Activated CD4-positive, alpha-beta T cell treated with anti-CD3 and anti-CD28 coated beads, Interleukin-2, Interleukin-4, amounts not matched to agents 100 ng/mL and 50 ng/mL, durations not matched to agents 16 hours and 8 hours (primary cell): Measurements from ENCODE around the gene KIRREL2.
"Not testable (repeated sequence)": the region's sequence is repeated elsewhere in the genome, so short reads cannot be mapped to it uniquely, and the experiment has no call there.

Experiments
- DNase-seq: peaks from one replicate; pipeline ENCODE4 v3.0.0-alpha.2; 2020; ENCODE audit warnings: low spot score

Gene KIRREL2

GRCh38 chr19:35856546-35857149 is at the start of gene KIRREL2:
KIRREL2 (plus strand) TSS chr19:35856911; CDS start chr19:35857120, 209 bp downstream.
- DNase-seq = no peak

GRCh38 chr19:35807633-35808032 is 49.1 kb upstream of the KIRREL2 start:
- DNase-seq = no peak

DNA sequence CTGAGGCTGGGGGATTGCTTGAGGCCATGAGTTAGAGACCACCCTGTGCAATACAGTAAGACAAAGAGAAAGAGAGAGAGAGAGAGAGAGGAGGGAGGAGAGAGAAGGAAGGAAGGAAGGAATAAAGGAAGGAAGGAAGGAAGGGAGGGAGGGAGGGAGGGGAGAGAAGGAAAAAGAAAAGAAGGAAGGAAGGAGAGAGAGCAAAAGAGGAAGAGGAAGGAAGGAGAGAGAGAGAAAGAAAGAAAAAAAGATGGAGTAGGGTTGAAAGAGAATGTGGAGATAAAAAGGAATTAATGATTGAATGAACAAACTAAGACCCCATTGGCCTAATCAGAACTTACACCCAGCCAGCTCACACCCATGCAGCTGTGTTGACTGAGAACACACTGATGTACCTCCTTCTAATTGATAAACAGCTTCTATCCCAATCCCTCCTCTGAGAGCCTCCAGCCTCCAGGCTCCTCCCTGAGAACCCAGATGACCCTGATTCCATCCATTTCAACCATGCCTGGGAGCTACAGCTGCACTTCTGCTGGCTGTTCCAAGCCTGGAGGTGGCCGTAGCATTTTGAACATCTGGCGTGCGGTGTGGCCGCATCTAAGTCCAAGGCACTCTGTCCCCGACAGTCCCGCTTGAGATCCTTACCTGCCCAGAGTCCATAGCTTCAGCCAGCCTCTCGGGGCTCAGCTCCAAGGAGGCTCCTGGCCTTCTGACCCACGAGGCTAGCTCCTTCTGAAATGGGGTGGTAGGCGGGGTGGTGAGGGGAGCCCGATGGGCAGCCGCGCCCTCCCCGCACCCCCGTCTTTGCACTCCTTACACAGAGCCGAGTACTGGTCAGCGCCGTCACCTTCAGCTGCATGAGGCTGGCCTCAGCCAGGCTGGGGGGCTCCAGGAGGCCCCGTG is 45.1 kb upstream of the KIRREL2 start:
- DNase-seq = no peak

DNA sequence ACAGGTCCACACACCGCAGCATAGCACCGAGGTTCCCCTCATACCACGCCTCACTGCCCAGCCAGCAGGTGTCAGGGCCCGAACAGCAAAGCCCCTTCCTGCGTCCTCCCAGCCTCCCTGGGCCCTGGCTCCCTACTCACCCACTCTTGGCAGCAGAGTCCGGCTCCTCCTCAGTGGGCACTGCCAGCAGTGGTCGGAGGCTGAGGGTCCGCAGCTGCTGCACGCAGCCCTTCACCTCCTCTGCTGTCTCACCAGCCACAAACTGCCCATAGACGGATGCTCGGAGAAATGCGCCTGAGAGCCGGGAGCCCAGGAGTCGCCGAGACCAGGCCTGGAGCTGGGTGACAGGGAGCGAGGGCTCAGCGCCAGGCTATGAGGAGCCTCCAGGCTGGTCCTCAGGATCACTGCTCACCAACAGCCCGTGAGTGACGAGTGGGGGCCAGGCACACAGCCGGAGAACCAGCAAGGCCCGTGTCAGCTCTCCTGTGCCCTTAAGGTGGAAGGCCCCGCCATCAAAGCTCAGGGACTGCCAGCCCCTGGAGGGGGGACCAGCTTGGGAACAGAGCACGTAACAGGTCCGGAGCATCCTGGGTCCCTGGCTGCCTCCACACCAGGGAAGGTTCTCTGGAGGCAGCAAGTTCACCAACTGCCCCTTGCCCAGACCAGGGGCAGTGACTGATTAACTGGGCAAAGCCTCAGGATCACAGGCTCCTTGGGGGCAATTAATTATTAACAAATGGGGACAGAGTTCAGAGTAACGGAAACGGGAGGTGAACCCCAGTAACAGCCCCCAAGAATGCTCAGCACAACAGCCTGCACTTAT is 44.3 kb upstream of the KIRREL2 start, which contains the start of gene PRODH2:
PRODH2 (minus strand) TSS at position 626 of the 823 bp plus-strand sequence; CDS start at position 586, 40 bp downstream.
- no peak for DNase-seq

GRCh38 chr19:35813043-35813890 is 43.4 kb upstream of the KIRREL2 start:
- no peak for DNase-seq

- no peak for DNase-seq
Observed at GRCh38 chr19:35816262-35816661, 40.4 kb upstream of the KIRREL2 start.

DNA sequence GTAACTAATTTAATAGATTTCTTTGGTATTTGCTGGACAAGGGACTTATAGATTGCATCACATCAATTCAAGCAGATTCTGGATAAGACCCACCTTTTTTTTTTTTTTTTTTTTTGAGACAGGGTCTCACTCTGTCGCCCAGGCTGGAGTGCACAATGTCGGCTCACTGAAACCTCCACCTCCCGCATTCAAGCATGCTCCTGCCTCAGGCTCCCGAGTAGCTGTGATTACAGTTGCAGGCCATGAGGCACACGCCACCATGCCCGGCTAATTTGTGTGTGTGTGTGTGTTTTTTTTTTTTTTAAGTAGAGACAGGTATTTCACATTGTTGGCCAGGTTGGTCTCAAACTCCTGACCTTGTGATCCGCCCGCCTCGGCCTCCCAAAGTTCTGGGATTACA is 39.9 kb upstream of the KIRREL2 start:
- no peak for DNase-seq

DNA sequence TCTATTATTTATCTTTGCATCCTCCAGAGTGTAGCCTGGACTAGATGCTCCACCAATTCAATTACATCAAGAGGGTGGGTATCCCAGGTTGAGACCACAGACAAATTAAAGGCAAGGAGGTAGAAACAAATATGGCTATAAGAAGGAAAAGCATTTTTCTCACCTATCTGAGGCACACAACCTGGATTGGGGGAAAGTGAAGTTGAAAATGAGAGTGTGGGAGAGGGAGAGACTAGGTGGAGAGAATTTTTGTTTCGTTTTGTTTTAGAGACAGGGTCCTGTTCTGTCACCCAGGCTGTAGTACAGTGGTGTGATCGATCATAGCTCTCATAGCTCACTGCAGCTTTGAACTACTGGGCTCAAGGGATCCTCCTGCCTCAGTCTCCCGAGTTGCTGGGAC is 38.3 kb upstream of the KIRREL2 start:
- no peak for DNase-seq

DNA sequence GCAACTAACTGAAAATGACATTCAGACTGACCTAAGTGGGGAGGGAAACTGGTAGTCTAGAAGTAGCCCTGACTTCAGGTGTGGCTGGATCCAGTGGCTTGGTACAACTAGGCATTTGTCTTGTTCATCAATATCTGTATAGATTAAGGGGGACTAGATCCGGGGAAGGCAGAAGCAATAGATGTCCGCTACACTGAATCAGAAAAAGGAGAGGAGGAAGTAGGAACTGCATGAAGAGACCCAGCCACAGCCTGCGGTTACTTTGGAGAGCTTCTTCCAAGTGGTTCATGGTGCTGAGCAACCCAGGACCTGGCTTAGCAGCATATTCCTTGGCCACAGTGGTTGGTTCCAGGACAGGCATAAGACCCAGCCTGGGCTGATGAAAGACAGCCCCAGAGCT is 34.1 kb upstream of the KIRREL2 start:
- DNase-seq = no peak

GRCh38 chr19:35824150-35824549 is 32.6 kb upstream of the KIRREL2 start:
- DNase-seq = no peak

DNA sequence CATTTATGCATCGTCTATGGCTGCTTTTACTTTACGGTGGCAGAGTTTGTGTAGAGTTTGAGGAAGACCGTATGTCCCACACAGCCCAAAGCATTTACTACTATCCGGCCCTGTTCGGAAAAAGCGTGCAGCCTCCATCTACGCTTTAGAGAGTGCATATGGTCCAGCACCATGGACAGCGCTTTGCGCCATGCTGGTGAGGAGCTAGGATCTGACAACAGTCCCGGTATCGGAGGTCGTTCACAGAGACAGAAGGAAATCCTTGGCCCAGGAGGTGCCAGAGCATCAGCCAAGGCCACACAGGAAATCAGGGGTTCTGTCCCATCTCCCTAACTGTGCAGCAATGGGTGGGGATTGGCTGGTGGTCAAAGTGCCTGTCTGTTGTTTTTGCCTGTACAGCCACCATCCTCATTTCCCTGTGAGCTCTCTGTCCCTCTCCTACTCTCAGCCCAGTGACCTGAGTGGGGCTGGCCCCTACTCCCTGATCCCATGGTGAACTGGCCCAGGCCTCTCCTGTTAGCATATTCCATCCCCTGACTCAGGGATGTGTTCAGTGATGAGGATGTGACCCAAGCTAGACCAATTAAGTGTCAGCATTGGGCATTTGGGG is 27.9 kb upstream of the KIRREL2 start:
- DNase-seq = peak; percentile 40

DNA sequence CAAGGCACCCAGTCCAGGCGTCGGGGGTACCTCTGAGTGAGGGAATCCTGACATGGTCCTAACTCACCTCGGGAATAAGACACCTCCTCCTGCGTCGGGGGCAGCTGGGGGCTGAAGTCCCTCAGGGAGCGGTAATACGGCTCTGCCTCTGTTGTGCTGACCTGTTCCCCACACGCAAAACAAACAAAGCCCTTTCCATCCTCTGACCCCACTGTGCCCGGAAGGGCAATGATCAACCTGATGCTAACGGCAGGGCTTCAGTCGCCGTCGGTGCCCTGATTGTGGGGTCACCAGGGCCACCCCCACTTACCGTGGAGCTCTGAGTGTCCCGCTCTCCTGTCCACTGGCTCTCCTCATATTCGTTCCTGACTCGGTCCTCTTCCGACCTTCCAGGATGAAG is 25.7 kb upstream of the KIRREL2 start:
- no peak for DNase-seq

GRCh38 chr19:35832054-35832453 is 24.7 kb upstream of the KIRREL2 start:
- DNase-seq = no peak

DNA sequence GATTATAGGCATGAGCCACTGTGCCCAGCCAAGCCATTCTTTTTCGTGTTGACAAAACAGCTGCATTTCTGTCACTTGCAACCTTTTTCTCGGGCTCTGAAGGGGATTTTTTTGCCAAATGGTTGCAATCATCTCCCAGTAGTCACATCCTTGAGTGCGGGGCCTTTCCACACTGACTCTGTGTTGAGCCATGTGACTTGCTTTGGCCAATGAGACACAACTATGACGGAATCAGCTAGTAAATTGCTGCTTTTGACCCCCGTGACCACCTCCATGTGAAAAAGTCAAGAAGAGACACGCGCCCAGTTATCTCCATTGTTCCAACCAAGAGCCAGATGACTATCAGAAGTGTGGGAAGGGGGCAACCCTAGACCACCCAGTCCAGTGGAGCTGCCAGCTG is 22.7 kb upstream of the KIRREL2 start:
- DNase-seq = no peak

DNA sequence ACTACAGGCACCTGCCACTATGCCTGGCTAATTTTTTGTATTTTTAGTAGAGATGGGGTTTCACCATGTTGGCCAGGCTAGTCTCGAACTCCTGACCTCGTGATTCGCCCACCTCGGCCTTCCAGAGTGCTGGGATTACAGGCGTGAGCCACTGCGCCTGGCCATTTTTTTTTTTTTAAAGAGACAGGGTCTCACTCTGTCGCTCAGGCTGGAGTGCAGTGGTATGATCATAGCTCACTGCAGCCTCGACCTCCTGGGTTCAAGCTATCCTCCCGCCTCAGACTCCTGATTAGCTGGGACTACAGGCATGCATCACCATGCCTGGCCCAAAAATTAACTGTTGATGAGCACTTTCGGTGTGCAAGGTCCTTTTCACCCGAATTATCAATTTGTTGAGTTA is 20.6 kb upstream of the KIRREL2 start:
- not testable (repeated sequence) for DNase-seq

DNA sequence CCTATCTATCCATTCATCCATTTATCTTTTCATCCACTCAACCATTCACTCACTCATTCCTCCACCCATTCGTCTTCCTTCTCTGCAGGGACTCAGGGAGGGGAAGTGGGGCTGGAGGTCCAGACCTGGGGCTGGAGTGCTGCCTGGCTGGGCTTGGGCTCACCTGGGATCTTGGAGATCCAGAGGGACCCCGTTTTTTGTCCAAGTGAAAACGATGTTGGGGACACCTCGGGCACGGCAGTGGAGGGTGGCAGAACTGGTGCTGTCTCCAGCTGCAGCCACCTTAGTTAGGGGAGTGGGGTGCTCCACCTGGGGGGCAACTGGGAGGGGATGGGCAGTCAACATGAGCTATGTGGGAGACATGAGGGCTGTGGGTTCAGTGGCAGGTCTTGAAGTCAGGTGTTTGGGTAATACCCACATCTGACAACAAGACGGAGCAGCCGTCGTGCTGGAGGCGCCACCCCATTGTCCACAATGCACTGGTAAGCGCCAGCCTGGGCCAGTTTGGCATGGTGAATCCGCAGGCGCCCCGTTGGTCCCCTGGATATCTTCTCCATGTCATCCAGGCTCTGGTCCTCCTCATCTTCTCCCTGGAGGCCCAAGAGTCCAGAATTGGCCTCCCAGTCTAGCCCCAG is 14.6 kb upstream of the KIRREL2 start:
- no peak for DNase-seq

GRCh38 chr19:35842666-35843272 is 13.9 kb upstream of the KIRREL2 start:
- no peak for DNase-seq

- no peak for DNase-seq
Observed at GRCh38 chr19:35843676-35844481, 12.8 kb upstream of the KIRREL2 start.

- DNase-seq = no peak
Observed at GRCh38 chr19:35844482-35845214, 12.1 kb upstream of the KIRREL2 start.
